PC-9 (cell line): ENCODE measurements around the gene FEM1C.

Source experiments
- CTCF ChIP-seq: fragments of 200-600 bp; sonication (generic); conservative IDR thresholded peaks from 2 replicates; pipeline ENCODE4 v1.6.1; 2017; ENCODE audit warnings: mixed run types, antibody characterized with exemption, mild to moderate bottlenecking, moderate library complexity
- EZH2 ChIP-seq: fragments of 200-600 bp; sonication (generic); IDR thresholded peaks from 2 replicates; pipeline ENCODE4 v1.8.0; 2017; ENCODE audit warnings: antibody characterized with exemption, low read depth

- TF ChIP-seq CTCF (no peak), EZH2 (no peak)
Observed at GRCh38 chr5:115522832-115523403, 21.7 kb downstream of the FEM1C start.
